GM19351 (cell line): ENCODE results near the gene CYP2A6.

Experiments used
- ATAC-seq: cut with Tn5 transposase; IDR thresholded peaks from one replicate; pipeline ENCODE4 v1.9.1; 2021; ENCODE audit warnings: mild to moderate bottlenecking, moderate library complexity; ENCODE audit not compliant: unreplicated experiment

CYP2A6 gene

DNA sequence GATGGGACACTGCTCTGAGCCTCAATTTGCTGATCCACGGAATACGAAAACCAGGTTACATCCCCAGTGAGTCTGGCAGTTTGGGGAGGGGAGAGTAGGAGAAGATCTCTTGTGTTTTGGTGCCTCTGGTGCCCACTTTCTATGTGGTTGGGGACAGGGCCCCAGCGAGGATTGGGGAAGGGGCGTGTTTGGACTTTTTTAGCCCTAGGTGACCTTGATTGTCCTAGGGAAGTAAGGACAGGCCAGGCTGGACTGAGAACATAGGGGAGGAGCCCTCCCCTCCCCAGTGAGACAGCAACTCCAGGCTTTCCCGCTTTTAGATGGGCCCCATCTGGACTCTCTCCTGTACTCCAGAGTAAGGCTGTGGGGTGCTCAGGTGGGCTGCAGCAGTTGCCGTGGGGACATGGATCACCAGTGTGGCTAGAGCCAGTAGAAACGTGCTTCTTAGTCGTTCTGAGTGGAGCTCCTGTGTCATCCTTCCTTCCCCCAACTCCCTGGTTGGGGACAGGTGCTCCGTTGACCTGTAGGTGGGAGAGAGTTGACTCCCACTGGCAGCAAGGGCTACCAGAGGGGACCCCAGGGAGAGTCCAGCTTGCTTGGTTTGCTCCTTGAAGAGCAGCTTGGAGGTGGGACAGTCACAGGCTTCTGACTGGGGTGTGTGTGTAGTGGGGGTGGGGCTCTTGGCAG lies 46.9 kb downstream of the CYP2A6 start:
- no peak for ATAC-seq

DNA sequence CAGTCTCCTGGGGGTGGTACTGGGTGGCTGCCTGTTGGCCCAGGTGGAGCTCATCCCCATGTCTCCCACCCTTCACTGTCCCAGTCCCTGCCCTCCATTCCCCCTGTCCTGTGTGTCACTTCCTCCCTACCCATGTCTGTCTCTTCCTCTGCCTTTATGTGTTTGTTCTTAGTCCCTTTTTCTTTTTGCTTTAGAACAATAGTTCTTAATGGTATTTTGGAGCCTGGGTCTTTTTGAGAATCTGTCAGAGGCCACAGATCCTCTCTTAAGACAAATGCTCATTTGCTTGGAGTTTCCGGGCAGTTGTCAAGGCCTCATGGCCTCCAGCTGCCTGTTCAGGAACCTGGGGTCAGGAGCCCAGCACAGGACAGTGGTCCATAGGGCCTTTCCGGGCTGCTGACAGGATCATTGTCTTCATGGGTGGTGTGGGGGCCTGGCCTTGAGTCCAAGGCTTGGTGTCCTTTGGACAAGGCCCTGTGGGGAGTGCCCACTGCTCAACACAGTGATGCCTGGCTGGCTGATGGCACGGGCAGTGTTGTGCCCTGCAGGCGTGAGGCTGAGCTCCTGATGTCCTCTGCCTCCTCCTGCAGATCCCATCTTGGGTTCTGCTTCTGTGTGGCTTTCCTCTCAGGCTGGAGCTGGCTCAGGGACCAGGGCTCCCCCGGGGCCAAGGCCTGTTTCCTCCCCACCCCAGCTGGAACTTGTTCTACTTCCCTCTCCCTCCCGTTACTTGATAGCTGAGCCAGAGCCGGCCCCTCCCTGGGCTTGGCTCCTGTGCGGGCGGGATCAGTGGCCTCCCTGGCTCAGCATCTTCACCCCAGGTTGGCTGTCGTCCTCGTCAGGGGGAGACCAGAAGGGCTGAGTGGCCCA lies 47.7 kb downstream of the CYP2A6 start:
- ATAC-seq, result no peak

DNA sequence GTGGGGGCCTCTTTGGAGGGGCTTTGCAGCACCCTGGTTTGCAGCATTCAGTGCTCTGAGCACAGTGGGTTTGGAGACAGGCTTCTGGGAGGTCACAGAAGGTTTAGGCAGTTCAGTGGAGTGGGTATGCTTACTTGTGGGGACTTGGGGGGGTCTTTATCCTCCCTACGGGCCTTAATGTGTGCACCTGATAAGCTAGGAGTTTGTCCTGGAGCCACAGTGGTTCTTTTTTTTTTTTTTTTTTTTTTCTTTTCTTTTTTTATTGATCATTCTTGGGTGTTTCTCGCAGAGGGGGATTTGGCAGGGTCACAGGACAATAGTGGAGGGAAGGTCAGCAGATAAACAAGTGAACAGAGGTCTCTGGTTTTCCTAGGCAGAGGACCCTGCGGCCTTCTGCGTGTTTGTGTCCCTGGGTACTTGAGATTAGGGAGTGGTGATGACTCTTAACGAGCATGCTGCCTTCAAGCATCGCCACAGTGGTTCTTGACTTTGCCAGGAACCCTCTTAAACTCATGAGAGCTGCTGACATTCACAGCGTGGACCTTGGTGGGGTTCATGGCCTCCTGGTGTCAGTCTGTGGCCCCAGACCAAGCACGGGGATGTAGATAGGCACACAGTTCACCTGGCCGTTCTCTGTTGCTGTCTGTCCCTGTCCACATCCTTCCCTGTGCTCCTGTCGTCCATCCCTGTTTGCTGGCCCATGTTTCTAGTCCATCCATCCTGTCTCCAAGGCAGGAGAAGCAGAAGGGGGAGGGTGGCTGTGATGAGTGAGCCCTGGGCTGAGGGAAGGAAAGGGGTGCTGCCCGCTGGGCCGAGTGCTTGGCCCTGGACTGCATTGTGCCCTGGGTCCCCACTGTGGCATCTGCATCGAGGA lies 48.6 kb downstream of the CYP2A6 start:
- ATAC-seq, result no peak

DNA sequence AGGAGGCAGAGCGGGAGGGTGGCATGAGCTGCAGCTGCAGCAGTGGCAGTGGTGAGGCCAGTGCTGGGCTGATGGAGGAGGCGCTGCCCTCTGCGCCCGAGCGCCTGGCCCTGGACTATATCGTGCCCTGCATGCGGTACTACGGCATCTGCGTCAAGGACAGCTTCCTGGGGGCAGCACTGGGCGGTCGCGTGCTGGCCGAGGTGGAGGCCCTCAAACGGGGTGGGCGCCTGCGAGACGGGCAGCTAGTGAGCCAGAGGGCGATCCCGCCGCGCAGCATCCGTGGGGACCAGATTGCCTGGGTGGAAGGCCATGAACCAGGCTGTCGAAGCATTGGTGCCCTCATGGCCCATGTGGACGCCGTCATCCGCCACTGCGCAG lies 49.3 kb downstream of the CYP2A6 start:
- ATAC-seq, result no peak

DNA sequence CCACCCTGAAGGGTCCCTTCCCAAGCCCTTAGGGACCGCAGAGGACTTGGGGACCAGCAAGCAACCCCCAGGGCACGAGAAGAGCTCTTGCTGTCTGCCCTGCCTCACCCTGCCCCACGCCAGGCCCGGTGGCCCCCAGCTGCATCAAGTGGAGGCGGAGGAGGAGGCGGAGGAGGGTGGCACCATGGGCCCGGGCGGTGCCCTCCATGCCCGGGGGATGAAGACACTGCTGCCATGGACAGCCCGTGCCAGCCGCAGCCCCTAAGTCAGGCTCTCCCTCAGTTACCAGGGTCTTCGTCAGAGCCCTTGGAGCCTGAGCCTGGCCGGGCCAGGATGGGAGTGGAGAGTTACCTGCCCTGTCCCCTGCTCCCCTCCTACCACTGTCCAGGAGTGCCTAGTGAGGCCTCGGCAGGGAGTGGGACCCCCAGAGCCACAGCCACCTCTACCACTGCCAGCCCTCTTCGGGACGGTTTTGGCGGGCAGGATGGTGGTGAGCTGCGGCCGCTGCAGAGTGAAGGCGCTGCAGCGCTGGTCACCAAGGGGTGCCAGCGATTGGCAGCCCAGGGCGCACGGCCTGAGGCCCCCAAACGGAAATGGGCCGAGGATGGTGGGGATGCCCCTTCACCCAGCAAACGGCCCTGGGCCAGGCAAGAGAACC lies 49.8 kb downstream of the CYP2A6 start:
- no peak for ATAC-seq

DNA sequence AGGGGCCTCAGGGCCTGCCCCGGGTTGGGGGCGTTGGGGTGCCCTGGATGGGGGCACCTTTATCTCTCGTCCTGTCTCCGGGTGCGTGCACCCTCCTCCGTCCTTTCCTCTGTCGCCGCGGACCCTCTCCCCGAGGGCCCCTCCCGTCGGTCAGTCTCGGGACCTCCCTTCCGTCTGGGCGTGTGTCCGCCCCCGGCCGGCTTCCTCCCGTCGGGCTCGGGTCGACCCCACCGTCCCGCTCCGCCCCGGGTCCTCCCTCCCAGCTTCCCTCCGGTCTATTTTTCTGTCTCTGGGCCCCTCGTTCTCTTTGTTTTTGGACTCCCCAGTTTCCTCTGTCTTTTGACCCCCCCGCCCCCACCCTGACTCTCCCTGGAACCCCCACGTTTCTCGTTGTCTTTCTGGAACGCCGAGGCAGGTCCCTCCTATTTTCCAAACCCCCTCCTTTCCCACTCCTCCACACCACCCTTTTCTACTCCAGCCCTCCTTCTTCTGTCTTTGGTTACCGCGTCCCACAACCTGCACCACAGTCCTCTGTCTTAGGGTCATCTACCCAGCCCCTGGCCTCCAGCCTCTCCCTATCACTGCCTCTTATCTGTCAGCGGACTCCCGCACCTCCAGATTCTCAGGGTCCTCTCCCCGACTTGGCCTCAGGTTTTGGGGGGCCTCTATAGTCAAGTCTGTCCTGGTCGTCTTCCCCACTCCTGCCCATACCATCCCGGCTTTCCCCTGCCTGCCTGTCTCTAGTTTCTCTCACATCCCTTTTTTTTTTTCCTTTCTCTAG lies 50.5 kb downstream of the CYP2A6 start:
- no peak for ATAC-seq

DNA sequence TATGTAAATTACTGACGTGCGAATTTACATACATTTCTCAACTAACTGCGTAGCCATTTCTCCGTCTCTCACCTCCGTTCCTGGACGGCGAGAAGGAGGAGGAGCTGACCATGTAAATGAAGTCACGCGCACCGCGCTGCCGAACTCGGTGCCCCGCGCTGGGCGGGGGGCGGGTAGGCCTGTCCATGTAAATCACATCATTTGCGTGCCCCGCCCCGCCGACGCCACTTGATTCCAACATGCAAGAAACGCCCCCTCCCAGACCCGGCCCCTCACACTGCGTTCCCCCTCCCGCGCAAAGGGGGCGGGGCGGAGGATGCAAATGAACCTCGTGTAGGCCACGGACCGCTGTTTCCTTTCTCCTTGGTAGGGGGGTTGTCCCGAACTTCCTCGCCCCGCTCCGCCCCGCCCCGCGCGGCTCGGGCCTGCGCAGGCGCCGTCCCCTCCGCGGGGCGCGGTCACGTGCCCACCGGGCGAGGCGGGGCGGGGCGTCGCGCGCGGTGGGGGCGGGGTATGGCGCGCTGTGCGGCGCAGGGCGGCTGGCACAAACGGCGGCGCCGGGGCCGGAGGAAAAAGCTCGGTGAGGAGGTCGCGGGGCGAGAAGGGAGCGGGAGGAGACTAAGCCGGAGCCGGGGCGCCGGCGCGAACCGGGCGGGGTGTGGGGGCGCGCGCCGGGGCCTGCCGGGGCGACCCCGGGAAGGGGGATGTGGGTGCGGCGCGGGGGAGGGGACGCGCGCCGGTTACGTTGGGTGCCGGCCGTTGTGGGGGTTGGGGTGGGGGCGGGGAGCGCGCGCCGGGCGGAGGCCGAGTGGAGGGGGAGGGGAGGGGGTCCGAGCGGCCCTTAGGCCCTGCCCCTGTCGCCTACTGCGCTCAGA lies 51.3 kb downstream of the CYP2A6 start, which contains the start of gene EGLN2:
EGLN2 (plus strand) TSS at position 509 of the 875 bp plus-strand sequence. CDS start 1,382 bp downstream, outside the sequence.
- peak; percentile 74 for ATAC-seq

DNA sequence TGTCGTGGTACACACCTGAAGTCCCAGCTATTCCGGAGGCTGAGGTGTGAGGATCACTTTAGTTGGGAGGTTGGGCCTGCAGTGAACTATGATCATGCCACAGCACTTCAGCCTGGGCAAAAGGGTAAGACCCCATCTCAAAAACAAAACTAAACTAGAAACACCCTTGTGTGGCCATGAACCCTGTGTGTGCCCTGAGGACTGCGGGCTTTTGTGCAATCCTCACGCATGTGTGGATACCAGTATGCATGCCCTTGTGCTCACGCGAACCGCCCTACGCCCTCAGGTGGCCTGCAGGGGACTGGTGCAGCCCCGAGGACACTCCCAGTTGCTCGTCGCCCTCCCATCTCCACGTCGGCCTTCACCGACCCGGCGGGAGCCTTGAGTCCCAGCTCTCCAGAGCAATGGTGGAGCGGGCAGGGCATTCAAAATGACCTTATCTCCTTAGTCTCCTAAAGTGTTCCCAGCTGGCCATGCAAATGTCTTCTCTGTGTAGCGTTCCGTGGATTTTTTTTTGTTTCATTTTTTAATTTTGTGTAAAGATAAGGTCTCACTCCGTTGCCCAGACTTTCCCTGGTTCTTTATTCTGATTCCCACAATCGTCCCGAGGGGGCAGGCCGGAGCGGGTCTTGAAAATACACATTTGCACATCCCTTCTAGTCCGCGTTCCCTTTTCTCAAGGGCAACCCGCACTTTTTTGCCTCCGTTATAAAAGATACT lies 52.1 kb downstream of the CYP2A6 start:
- peak; percentile 38 for ATAC-seq

DNA sequence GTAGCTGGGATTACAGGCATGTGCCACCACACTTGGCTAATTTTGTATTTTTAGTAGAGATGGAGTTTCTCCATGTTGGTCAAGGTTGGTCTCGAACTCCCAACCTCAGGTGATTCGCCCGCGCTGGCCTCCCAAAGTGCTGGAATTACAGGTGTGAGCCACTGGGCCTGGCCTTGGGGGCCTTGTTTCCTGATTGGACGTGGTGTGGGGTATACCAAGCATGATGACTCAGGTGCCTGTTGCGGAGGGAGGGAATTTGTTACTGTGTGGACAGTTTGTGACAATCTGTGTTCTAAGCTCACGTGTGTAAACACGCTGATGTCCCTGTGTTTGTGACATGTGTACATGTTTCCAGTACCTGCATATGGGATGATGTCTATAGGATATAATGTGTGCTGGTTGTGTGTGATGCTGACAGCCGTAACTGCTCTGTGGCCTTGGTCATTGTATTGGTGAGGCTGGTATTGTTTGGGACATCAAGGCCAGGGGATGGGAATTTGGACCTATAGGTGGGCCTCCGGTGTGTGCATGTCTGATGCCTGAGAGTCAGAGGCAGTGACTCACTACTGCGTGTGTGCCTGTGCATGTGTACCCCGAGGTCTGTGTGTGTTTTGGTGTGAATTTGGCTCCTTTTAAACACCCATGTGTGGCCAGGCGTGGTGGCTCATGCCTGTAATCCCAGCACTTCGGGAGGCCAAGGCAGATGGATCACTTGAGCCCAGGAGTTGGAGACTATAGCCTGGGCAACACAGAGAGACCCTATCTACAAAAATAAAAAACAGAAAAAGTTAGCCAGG lies 52.9 kb downstream of the CYP2A6 start:
- ATAC-seq, result no peak
